NOMO-1 treated with DMSO at 0.1 percent for 48 hours (cell line): Measurements from ENCODE around the gene MEF2D.

ENCODE experiments used
- DNase-seq: peaks from one replicate; lab custom pipeline; 2025; ENCODE audit not compliant: unreplicated experiment; lab: John Stamatoyannopoulos, UW

The MEF2D gene

DNA sequence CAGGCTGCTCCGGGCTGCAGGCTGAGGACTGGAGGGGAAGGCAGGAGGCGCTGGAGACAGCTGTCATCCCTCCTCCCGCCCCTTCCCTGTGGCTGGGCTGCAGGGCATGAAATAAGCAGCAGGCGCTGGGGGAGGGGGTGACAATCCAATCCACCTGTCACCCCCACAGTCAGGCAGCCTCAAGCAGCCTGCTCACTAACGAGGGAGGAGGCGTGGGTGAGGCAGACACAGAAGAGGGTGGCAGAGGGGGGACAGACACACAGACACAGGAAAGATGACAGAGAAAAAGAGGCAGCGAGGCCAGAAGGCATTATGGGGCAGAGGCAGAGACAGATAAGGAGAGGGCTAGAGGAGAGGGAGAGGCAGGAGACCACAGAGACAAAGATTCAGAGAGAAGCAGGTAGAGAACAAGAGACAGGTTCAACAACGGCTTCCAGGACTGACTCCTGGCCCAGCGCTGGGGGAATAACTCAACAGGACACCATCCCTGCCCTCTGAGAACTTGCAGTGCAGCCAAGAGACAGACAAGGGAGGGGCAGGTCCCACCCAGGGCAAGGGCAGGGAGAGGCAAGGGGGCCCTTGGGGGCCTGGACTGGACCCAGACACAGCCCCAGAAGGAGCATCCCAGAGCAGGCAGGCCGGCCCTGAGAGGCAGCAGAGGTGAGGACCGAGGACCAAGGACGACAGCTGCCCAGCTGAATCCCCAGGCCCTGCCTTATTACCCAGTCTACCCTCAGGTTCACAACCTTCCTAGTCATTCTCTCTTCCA lies 11.2 kb downstream of the MEF2D start:
- peak; percentile 40 for DNase-seq

DNA sequence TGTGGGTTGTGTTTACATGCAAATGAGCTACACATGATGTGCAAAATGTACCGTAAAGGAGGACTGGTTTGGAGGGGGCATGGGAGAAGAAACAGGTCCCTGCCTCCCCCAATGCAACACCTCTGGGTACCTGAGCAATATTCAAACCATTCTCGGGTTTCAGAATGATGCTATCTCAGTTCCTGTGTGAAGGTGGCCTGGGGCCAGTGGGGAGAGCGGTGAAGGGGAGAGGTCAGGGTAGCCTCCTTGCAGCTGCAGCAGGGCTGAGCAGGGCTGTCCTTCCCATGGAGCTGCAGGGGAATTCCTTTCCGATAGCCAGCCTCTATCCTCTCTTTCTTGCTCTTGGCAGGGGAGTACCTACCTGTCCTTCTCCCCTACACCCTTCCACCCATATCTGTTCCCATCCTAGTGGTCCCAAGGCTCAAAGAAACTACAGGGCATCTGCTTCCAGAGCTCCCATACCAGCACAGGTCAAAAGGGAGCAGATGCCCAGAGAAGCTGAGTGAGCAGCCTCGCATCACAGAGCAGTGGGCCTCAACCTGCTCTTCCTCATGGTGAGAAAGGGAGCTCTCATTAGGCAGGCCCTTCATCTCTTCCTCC lies 11.9 kb downstream of the MEF2D start:
- no peak for DNase-seq

DNA sequence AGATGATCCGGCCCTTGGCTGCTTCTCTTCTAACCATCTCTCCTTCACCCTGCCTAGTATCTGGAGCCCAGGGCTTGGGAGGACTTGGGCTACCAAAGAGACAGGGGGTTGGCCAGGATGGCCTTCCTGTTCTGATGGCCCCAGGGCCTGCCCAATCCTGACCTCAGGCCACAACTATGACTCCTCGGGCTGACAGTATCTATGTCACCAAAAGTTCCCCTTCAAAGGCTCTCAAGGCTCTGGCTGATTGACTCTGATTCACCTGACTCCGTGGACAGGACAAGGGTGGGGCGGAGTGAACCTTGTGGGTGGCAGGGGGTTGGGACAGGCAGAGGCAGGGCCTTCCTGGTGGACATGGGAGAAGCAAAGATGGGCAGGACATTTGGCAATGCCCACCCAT lies 12.7 kb downstream of the MEF2D start:
- DNase-seq, result no peak

DNA sequence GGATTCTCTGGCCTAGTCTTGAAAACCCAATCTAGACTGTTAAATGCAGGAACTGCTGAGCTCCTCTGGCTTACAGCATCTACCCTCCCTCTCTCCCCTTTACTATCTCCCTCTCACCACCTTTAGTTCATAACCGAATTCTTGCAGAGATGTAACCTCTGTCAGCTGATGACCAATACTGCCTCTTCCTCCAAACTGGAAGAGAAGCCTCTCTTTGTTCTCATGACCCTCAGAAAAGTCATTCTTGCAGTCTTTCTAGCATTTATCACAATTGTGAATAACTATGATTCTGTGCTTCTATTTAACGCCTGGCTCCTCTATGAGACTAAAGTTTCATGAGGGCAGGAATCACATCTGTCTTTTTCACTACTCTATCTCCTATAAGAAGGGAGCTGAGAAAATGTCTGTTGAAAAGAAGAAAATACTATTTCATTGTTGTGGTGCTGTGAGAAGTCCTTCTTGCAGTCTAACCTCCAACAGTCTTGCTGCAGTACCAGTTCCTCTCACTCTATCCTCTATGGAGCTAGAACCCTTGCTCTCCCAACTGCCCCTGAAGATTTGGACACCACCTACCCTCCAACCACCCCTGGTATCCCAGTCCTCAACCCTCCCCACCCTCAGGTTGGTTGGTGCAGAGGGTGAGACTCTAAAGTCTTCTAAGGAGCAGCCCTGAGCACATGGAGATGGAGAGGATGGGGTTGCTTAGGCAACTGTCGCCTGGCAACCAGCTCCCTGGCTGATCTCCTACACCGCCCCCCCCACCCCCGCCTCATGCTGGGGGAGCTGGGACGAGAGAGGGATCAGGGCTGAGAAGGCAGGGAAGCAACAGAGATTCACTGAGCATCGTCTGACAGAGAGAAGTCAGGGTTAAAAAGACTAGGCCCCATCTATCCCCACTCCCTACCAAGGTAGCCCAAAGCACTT lies 13.9 kb downstream of the MEF2D start:
- no peak for DNase-seq

DNA sequence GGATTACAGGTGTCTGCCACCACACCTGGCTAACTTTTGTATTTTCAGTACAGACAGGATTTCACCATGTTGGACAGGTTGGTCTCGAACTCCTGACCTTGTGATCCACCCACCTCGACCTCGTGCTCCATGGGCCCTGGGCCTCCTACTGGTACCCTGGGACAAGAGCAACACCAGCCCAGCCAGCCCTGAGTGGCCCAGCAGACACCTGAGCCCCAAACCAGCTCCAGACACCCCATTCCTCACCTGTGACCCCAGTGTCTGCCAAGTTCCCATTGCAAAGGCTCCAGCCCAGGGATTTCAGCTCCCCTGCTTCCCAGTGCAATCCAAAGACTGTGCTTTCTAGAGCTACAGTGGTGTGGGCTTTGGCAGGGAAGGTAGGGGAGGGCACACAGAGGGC lies 14.6 kb downstream of the MEF2D start:
- DNase-seq, result no peak

DNA sequence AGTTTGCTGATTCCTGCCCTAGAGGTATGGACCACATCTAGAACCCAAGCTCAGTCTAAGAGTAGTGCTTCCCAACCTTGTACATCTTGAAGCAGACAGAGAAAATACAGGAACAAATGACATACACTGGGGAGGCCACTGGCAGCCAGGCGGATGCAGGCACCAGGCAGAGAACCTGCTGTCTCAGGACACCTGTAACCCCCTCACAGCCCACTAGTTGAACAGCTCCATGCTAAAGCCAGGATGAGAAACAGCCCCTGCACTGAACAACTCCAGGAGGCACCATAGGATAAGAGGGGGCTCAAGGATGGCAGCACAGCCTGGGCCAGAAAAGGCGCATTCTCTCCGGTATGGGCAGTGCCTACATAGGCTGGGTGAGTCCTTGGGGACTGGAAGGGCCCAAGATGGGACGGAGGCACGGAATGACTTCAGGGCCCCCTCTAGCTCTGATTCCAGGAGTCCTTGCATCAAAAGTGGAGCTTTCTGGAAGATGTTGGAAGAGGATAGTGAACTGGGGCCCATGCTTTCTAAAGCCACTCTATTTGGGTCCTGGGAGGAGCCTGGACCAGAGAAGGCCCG lies 16.0 kb downstream of the MEF2D start:
- DNase-seq, result no peak

DNA sequence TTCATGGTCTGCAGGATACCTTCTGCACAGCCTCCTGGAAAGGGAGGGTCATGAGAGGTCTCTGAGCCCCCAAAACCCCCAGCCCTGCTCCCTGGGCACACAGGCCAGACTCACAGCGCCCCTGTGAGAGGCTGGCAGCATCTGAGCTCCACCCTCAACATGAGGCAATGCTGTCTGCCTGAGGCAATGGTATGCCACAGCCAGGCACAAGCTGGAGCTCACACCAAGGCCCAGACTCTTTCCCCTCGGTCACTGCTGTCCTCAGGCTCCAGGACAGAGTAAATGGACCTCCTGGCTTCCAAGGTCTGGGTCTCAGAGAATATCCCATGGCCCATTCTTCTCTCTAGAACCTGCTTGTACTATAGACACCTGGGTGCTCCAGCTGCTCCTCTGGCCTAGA lies 17.2 kb downstream of the MEF2D start:
- DNase-seq, result no peak

DNA sequence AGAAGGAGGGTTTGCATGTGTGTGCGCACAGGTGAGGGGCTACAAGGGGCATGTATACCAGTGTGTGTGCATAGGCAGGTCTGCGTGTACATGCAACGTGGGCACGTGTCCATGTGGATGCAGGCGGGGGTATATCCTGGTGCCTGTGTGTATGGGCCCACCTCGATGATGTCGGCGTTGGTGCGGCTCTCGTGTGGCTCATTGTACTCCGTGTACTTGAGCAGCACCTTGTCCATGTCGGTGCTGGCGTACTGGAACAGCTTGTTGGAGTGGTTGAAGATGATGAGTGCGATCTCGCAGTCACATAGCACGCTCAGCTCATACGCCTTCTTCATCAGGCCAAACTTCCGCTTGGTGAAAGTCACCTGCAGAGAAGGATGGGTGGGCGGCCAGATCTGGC lies 18.3 kb downstream of the MEF2D start:
- DNase-seq, result no peak

DNA sequence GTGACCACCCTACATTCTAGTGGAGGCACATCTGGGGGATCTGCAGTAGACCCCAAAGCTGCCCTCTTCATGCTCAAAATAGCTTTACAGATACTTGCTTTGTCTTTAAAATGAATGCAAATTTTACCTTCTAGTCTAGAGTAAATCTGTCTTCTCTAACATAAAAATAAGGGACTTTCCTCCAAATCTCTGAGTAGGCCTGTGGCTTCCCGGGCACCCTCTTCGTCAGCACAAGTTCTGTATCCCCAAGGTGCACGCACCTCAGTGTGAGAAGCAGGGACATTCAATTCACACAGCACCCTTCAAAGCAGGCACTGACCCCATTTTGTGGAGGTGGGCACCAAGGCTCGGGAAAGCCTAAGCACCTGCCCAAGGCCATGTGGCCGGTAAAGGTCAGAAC lies 19.0 kb downstream of the MEF2D start:
- DNase-seq, result no peak

DNA sequence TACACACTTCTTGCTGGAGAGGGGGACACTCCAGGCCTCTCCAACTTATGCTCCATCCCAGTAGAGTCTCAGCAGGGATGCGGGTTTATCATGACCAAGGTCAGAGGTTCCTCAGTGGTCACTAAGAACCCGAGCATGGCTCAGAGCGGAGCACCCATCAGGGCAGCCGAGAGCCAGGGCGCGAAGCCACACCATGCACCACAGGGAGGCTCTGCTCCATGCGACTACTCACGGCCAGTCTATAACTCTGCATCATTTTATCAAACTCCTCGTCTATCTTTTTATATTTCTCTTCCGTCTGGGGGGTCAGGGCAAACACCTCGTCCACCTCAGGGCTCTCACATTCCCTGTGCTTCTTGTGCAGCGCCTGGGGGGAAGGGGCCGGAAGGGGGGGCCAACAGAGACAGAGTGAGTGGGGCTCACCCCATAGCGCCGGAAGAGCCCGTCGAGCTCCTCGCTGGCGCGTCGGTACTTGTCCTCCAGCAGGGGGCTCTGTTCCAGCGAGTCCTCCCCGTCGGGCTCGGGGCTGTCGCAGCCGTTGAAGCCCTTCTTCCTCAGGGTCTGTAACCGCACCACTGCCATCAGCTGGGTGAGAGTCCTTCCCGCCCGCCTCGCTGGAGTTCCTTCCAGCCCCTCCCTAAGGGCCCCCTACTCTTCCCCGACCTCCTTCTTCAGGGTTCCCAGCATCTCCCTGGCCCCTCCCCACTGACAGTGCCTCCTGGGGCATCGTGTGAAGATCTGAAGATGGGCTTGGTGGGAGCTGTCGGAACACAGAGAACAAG lies 20.0 kb downstream of the MEF2D start:
- peak; percentile 70 for DNase-seq

DNA sequence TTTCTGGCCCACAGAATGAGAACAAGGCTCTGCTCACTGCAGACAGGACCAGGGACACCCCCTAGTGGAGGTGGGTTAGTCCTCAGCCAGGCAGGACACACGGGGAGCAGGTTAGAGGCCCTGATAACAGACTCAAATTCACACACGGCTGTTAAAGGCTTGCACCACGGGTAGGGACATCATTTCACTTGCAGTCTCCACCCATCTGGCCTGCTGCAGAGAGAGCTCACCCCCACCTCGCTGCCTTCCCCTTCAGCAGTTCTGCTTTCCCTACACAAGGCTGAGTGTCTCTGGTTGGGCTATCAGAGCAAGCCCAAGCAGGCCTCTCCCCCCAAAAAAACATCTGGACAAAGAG lies 20.6 kb downstream of the MEF2D start:
- DNase-seq, result peak; percentile 82

DNA sequence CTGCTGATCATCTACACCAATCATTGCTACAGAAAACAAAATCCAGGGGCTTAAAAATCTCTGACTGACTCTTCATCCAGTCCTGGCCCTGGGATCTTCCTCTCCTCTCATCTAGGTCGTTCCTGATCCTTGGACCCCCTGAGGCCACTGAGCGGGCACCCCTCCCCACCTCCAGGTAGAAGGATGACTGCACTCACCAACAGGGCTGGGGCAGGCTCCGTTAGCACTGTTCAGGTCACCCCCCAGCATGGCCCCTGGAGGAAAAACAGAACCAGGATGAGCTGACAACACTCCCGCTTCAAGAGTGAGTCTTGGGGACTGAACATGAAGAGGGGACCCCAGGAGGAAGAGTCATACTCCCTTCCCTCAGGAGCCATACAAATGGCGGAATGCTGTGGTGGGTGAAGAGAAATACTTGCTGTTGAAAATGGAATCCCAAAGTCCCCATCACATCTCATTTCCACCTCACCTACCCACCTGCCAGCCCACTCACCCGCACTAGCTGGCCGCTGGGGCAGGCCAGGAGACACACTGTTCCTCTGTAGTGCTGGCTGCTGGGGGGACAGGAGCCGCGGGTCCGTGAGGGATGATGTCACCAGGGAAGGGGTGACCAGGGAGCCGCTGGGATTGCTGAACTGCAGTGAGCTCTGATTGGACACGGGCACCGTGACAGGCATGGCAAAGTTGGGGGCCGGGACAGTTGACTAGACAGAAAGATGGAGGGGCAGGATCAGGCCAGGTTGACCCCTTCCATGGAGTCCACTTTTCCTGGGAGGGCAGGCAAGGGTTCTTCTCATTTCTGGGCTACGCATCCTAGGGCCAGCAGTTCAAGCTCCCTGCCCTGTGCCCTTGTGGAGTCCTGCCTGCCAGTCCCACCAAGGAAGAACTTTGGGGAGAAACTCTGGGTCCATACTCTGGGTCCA lies 21.2 kb downstream of the MEF2D start:
- no peak for DNase-seq

DNA sequence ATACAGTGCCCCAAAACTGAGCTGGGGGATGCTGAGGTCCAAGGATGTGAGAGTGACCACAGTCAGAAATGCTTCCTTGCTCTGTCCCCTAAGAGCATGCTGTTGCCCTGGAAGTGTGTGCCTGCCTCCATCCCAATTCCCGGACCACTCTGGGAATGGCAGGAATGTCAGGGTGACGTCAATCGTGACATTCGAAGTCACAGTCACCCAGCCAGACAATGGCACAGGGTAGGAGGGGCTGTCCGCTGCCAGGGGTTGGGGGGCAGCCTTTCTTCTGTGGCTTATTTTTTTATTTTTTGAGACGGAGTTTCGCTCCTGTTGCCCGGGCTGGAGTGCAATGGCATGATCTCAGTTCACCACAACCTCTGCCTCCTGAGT lies 22.3 kb downstream of the MEF2D start:
- no peak for DNase-seq

DNA sequence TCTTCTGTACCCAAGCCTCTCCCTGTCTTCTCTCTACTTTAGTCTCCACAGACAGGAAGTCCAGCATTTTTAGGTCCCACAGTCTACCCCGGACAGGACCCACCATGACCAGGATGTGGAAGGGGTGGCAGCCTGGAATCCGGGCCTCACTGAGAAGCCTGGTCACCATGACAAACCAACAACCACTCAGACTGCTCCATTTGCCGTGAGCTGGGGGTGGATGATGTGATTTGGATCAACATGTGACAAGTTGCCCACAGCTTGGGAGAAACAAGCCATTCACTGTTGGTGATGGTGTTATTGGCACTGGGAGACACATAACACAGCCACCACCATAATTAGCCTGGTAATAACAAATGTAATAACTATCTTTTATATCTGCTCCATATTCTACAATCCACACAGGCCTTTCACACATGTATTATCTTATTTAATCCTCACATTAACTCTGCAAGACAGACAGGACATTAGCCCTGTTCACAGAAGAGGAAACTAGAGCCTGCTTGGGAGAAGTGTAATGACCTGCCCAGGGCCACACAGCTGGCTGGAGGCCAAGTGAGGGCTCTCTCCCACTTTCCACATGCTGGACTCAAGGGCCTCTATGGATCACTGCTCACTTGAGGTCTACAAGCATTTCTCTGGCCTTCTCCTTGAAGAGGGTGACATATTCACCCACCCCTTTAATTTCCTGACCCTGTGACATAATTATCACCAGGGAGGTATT lies 22.9 kb downstream of the MEF2D start:
- DNase-seq, result no peak

DNA sequence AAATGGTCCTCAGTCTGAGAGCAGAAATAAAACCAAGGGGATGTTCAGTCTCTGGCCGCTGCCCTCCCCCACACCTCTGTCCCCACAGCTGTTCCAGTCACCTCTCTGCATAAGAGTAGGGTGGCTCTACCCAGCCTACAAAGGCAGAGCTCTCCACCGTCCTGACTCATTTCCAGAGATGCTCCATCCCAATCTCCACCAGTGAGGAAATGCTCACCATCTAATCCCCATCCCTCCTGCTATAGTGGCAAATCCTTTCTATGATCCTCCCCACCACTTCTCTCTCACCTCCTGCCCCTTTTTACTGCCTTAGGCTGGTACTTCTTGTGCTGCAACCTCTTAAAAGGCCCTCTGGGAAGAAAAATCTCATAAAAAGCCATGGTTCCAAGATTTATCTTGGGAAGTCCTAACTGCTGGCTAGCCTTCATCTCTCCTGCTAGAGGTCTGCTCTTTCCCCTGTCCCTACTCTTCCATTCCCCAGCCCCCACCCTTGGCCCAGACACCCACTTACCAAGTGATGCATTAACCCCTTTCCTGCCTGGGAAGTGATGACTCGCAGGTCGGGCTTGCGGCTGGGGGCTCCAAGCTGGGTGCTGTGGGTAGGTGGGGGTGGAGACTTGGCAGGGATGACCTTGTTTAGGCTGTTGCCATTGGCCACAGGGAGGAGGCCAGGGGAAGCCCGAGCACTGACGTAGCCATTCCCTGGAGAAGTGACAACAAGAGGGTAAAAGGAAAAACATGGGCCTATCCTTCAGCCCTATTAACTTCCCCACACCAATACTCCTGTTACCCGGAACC lies 23.9 kb downstream of the MEF2D start:
- DNase-seq, result no peak

DNA sequence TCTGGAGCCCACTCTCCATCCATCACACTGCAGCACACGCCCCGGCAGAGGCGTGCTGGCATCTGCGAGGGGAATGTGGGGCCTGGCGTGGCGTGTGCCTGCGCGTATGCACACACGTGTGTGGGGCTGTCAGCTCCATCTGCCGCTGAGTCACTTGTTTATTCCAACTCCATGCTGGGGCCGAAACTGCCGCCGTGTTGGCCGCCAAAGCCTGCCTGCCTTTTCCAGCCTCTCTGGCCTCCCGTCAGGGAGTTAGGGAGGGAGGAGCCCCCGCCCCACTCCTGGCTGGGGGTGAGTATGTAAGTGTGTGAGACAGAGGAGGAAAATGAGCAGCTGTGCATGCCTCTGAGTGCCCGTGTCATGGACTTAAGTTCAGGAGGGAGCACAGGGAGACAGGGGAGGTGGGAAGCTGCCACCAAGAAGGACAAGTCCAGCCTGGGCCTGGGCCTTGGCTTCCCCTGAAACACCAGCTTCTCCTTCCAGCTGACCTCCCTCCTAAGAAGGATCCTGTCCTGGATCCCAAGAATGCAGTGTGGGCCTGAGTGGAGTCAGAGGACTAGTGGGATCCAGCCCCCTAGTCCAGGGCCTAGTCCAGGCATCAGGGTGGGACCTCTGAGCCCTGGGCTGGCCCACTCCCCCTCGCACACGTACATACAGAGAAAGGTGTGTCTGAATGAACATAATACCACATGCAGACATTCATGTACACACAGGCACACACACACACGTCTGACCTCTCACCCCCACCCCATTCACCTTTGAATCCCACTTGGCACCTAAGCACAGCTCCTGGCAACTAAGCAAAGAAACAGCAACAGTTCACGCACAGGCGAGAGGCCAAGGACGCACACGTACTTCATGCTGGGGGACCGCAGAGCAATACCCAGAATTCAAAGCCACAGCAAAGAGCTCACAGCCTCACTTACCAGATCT lies 24.7 kb downstream of the MEF2D start:
- DNase-seq, result no peak

DNA sequence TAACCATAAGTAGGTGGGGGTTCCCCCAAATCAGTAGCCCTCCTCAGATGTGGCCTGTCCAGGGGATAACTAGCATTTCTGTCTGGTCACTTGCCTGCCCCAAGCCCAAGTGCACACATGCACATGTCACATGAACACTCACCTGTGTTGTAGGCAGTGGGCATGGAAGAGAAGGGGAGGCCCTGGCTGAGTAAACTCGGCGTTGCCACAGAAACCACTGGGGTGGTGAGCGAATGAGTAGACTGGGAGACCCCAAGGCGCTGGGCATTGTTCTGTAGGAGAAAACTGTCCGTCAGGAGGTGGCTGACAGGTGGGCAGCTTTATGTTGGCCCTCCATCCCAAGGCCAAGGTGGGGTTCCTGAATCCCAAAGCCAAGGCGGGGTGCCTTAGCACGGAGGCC lies 25.6 kb downstream of the MEF2D start:
- no peak for DNase-seq
